MCF 10A (cell line): ENCODE data around the gene ANKMY1. TPM values are rescaled to one million over a fixed set of nuclear protein-coding genes. Genes with fewer than 3 reads are reported as not detected.

Experiments
- BruUV-seq: library from RNA; stranded (reverse); fragments of 400-500 nt; replicated peaks from 2 replicates; lab custom pipeline; 2021; lab: Mats Ljungman, UMichigan
- CTCF ChIA-PET: fragments of 300-600 bp; sonication (Branson Sonifier 250); formaldehyde crosslinking; extraction: SDS; loops from one replicate; lab custom pipeline; 2021; ENCODE audit warnings: antibody characterized with exemption, inconsistent platforms; lab: Yijun Ruan, JAX
- POLR2A ChIA-PET: fragments of 300-600, 350-650 bp; sonication (Branson Sonifier 250); formaldehyde crosslinking; extraction: SDS; loops from one replicate; lab custom pipeline; 2020; ENCODE audit warnings: antibody characterized with exemption, inconsistent platforms; lab: Yijun Ruan, JAX
- DNase-seq: peaks from one replicate; pipeline ENCODE4 v3.0.0-alpha.2; 2018; ENCODE audit not compliant: unreplicated experiment
- H3K27ac Mint-ChIP-seq: one replicate; pipeline ENCODE4 v1.8.0; 2022; ENCODE audit warnings: mild to moderate bottlenecking, low read depth, mixed read lengths; ENCODE audit not compliant: unreplicated experiment
- H3K27me3 Mint-ChIP-seq: one replicate; pipeline ENCODE4 v1.8.0; 2022; ENCODE audit warnings: mixed read lengths; ENCODE audit not compliant: insufficient read depth, unreplicated experiment
- H3K36me3 Mint-ChIP-seq: one replicate; pipeline ENCODE4 v1.8.0; 2022; ENCODE audit warnings: mild to moderate bottlenecking, moderate library complexity, mixed read lengths; ENCODE audit not compliant: insufficient read depth, unreplicated experiment
- H3K4me1 Mint-ChIP-seq: one replicate; pipeline ENCODE4 v1.8.0; 2022; ENCODE audit warnings: mixed read lengths; ENCODE audit not compliant: insufficient read depth, unreplicated experiment
- H3K4me3 Mint-ChIP-seq: one replicate; pipeline ENCODE4 v1.8.0; 2022; ENCODE audit warnings: mild to moderate bottlenecking, moderate library complexity, mixed read lengths; ENCODE audit not compliant: unreplicated experiment
- H3K9me3 Mint-ChIP-seq: one replicate; pipeline ENCODE4 v1.8.0; 2022; ENCODE audit warnings: mixed read lengths; ENCODE audit not compliant: unreplicated experiment
- CTCF ChIP-seq: fragments of 200-600 bp; IDR thresholded peaks from one replicate; pipeline ENCODE4 v1.8.0; 2022; ENCODE audit warnings: antibody characterized with exemption, mild to moderate bottlenecking; ENCODE audit not compliant: unreplicated experiment
- intact Hi-C: fragments of 100-400 bp; cut with micrococcal nuclease; formaldehyde crosslinking; loops from 2 replicates; pipeline ENCODE4 v1.14.1; 2022
- total RNA-seq: library from RNA; stranded (reverse); gene quantifications from 2 replicates; pipeline ENCODE4 v1.2.3, GENCODE V29; 2022

The ANKMY1 gene
- total RNA-seq, 1 experiment from 2014 or later = 22.2 TPM

- Mint-ChIP-seq H3K27ac (peak overlapping the region; percentile 74), H3K36me3 (peaks cover 24% of the 10 kb centered on the region), H3K27me3 (no peaks in the 10 kb centered on the region), H3K4me3 (peak overlapping the region; percentile 80), H3K9me3 (no peaks in the 10 kb centered on the region), H3K4me1 (peaks cover 41% of the 10 kb centered on the region)
- ChIA-PET POLR2A (interaction anchor here (0.6 to 10.7 kb wide), 14 partner anchors 8 to 1173 kb away, joined by 3 to 275 read pairs (median 4); partner anchors contain the start of genes CAPN10, GPC1, MTERF4 and NDUFA10), CTCF (interaction anchor here (0.7 to 2.9 kb wide), 2 partner anchors 45 to 47 kb away, joined by 3 to 11 read pairs; no protein-coding TSS in a partner anchor)
- no peak for TF ChIP-seq CTCF
- no TSS peak for BruUV-seq
- intact Hi-C loops = no loop called here
- peak; percentile 98 for DNase-seq
These were observed 2.9 kb upstream of the ANKMY1 start for GRCh38 chr2:240560480-240561324.

GRCh38 chr2:240560084-240560479 lies 2.3 kb upstream of the ANKMY1 start, which contains the start of gene DUSP28:
DUSP28 (plus strand) TSS chr2:240560357; CDS start chr2:240560685, 328 bp downstream.
- ChIA-PET POLR2A (interaction anchor here (0.6 to 10.7 kb wide), 7 partner anchors 9 to 542 kb away, joined by 3 to 275 read pairs (median 5); partner anchors contain the start of genes CAPN10, GPC1, MTERF4 and RNPEPL1), CTCF (no interaction called here)
- peaks cover 24% of the 10 kb centered on the region for H3K36me3 Mint-ChIP-seq
- intact Hi-C loops = no loop called here
- peaks cover 34% of the 10 kb centered on the region for H3K4me1 Mint-ChIP-seq
- peak; percentile 86 for DNase-seq
- peak within 1 kb of the TSS; percentile 74 for H3K27ac Mint-ChIP-seq
- H3K4me3 Mint-ChIP-seq = peak within 1 kb of the TSS; percentile 80
- no TSS peak for BruUV-seq
- TF ChIP-seq CTCF = no peak
- H3K27me3 Mint-ChIP-seq = no peaks in the 10 kb centered on the region
- H3K9me3 Mint-ChIP-seq = no peaks in the 10 kb centered on the region

- POLR2A ChIA-PET = interaction anchor here (0.8 to 10.7 kb wide), 4 partner anchors 9 to 1000 kb away, joined by 3 to 275 read pairs (median 46); partner anchors contain the start of gene CAPN10
- CTCF ChIA-PET = interaction anchor here (1.0 kb wide), 1 partner anchor 21 kb away, joined by 4 read pairs; no protein-coding TSS in a partner anchor
- peaks cover 27% of the 10 kb centered on the region for H3K4me1 Mint-ChIP-seq
- intact Hi-C loops = no loop called here
- H3K9me3 Mint-ChIP-seq = no peaks in the 10 kb centered on the region
- H3K36me3 Mint-ChIP-seq = peaks cover 27% of the 10 kb centered on the region
- TF ChIP-seq CTCF = no peak
- no TSS peak for BruUV-seq
- H3K27me3 Mint-ChIP-seq = no peaks in the 10 kb centered on the region
- peak overlapping the region; percentile 80 for H3K4me3 Mint-ChIP-seq
- H3K27ac Mint-ChIP-seq = no peak overlapping the region
- no peak for DNase-seq
These were observed 1.5 kb upstream of the ANKMY1 start for GRCh38 chr2:240559286-240559685.

- peak overlapping the region; percentile 69 for H3K4me3 Mint-ChIP-seq
- no peaks in the 10 kb centered on the region for H3K9me3 Mint-ChIP-seq
- no peak overlapping the region for H3K27ac Mint-ChIP-seq
- ChIA-PET POLR2A (interaction anchor here (0.6 to 10.7 kb wide), 3 partner anchors 8 to 28 kb away, joined by 3 to 275 read pairs (median 87); partner anchors contain the start of gene CAPN10), CTCF (interaction anchor here (0.5 to 0.6 kb wide), 2 partner anchors 105 to 592 kb away, joined by 3 read pairs; partner anchors contain the start of gene PPP1R7)
- no peak for TF ChIP-seq CTCF
- no TSS peak for BruUV-seq
- peaks cover 28% of the 10 kb centered on the region for H3K36me3 Mint-ChIP-seq
- intact Hi-C loops = no loop called here
- no peaks in the 10 kb centered on the region for H3K27me3 Mint-ChIP-seq
- DNase-seq = no peak
- peaks cover 26% of the 10 kb centered on the region for H3K4me1 Mint-ChIP-seq
These were observed 511 bp upstream of the ANKMY1 start for GRCh38 chr2:240558236-240558761.
